Measurements from ENCODE around the gene CCL7. TPM values are rescaled to one million over a fixed set of nuclear protein-coding genes. Genes with fewer than 3 reads are reported as not detected.

The CCL7 gene
- total RNA-seq, 6 experiments from 2014 or later: not detected

- TF ChIP-seq, protein P1, sequence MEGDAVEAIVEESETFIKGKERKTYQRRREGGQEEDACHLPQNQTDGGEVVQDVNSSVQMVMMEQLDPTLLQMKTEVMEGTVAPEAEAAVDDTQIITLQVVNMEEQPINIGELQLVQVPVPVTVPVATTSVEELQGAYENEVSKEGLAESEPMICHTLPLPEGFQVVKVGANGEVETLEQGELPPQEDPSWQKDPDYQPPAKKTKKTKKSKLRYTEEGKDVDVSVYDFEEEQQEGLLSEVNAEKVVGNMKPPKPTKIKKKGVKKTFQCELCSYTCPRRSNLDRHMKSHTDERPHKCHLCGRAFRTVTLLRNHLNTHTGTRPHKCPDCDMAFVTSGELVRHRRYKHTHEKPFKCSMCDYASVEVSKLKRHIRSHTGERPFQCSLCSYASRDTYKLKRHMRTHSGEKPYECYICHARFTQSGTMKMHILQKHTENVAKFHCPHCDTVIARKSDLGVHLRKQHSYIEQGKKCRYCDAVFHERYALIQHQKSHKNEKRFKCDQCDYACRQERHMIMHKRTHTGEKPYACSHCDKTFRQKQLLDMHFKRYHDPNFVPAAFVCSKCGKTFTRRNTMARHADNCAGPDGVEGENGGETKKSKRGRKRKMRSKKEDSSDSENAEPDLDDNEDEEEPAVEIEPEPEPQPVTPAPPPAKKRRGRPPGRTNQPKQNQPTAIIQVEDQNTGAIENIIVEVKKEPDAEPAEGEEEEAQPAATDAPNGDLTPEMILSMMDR (IDR thresholded peaks at IDR 0.05): no peak
- no peaks in the 10 kb centered on the region for H3K36me3 Mint-ChIP-seq (ENCODE audit: low read depth)
- peak; percentile 90 for DNase-seq
- no peaks in the 10 kb centered on the region for H3K27me3 Mint-ChIP-seq (ENCODE audit: insufficient read depth)
- peak overlapping the region; percentile 23 for H3K4me3 Mint-ChIP-seq
- no peaks in the 10 kb centered on the region for H3K9me3 Mint-ChIP-seq
- H3K27ac Mint-ChIP-seq: peak overlapping the region; percentile 91
- H3K4me1 Mint-ChIP-seq (ENCODE audit: low read depth): peaks cover 63% of the 10 kb centered on the region
These were observed 21.5 kb upstream of the CCL7 start for GRCh38 chr17:34248511-34249024.

- no peak for DNase-seq
- Mint-ChIP-seq H3K36me3 (ENCODE audit: low read depth) (no peaks in the 10 kb centered on the region), H3K27me3 (ENCODE audit: insufficient read depth) (no peaks in the 10 kb centered on the region), H3K9me3 (no peaks in the 10 kb centered on the region), H3K4me3 (peak overlapping the region; percentile 9), H3K4me1 (ENCODE audit: low read depth) (peaks cover 68% of the 10 kb centered on the region), H3K27ac (peak overlapping the region; percentile 91)
- TF ChIP-seq, protein P1 (IDR thresholded peaks at IDR 0.05): no peak
These were observed 21.0 kb upstream of the CCL7 start for GRCh38 chr17:34249061-34249460.

- peaks cover 72% of the 10 kb centered on the region for H3K4me1 Mint-ChIP-seq (ENCODE audit: low read depth)
- DNase-seq: no peak
- TF ChIP-seq, protein P1 (IDR thresholded peaks at IDR 0.05): no peak
- peak overlapping the region; percentile 9; the same call in 1 of the 2 replicates for H3K4me3 Mint-ChIP-seq
- H3K36me3 Mint-ChIP-seq (ENCODE audit: low read depth): no peaks in the 10 kb centered on the region
- H3K9me3 Mint-ChIP-seq: no peaks in the 10 kb centered on the region
- H3K27me3 Mint-ChIP-seq (ENCODE audit: insufficient read depth): no peaks in the 10 kb centered on the region
- H3K27ac Mint-ChIP-seq: peak overlapping the region; percentile 91
These were observed 20.5 kb upstream of the CCL7 start for GRCh38 chr17:34249478-34249877.

- Mint-ChIP-seq H3K9me3 (no peaks in the 10 kb centered on the region), H3K27ac (peak overlapping the region; percentile 98)
These were observed 18.8 kb upstream of the CCL7 start for GRCh38 chr17:34251186-34251585.

GRCh38 chr17:34252095-34252443 lies 18.0 kb upstream of the CCL7 start:
- Mint-ChIP-seq H3K4me3 (peak overlapping the region; percentile 74), H3K27me3 (ENCODE audit: insufficient read depth) (no peaks in the 10 kb centered on the region), H3K4me1 (ENCODE audit: low read depth) (peaks cover 95% of the 10 kb centered on the region), H3K36me3 (ENCODE audit: low read depth) (peaks cover 5% of the 10 kb centered on the region; the same call in 1 of the 2 replicates), H3K9me3 (no peaks in the 10 kb centered on the region), H3K27ac (peak overlapping the region; percentile 98)
- DNase-seq: peak; percentile 57
- TF ChIP-seq, protein P1 (IDR thresholded peaks at IDR 0.05): no peak

More at GRCh38 chr17:34251186-34251585, 18.8 kb upstream of the CCL7 start:
- Mint-ChIP-seq H3K36me3 (ENCODE audit: low read depth) (no peaks in the 10 kb centered on the region), H3K4me3 (no peak overlapping the region; the same call in 1 of the 2 replicates), H3K27me3 (ENCODE audit: insufficient read depth) (no peaks in the 10 kb centered on the region), H3K4me1 (ENCODE audit: low read depth) (peaks cover 89% of the 10 kb centered on the region)
- DNase-seq: no peak
- TF ChIP-seq, protein P1 (IDR thresholded peaks at IDR 0.05): no peak

All from HFFc6 (cell line).